Measurements from ENCODE around the gene ABCA3.

DNA sequence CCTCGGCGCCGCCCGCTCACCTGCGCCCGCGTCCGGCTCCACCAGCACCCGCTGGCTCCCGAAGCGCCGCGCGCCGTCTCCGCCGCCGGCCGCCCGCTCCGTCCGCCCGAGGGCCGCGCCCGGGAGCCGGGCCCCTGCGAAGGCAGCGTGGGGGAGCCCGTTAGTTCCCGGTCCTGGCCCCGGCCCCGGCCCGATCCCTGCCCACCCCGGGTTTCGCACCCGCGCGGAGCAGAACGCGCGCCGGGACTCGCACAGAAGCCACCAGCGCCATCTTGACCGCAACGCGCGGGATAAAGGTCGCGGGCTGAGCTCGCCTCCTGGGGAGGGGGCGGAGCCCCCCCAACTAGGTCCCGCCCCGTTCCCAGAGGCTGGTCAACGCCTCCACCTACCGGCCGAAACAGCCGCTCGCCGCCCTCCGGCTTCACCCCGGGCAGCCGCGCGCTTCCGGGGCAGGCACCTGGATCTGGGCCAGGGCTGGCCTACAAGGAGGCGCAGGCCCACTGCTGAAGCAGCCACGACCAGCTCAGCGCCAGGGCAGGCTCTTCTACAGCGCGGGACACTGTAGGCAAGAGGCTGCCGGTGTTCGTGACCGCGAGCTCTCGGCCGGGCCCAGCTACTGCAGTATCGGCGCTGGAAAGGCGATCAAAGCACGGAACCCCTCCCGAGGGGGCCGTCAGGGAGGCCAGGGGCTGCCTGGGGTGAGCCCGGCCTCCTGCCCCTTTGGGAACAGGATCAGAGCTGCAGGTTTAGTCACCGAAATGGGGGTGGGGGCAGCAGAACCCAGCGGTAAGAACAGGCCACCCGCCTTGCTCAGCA lies 89.0 kb downstream of the ABCA3 start, which contains the start of gene ECI1:
- TF ChIP-seq, protein P1, sequence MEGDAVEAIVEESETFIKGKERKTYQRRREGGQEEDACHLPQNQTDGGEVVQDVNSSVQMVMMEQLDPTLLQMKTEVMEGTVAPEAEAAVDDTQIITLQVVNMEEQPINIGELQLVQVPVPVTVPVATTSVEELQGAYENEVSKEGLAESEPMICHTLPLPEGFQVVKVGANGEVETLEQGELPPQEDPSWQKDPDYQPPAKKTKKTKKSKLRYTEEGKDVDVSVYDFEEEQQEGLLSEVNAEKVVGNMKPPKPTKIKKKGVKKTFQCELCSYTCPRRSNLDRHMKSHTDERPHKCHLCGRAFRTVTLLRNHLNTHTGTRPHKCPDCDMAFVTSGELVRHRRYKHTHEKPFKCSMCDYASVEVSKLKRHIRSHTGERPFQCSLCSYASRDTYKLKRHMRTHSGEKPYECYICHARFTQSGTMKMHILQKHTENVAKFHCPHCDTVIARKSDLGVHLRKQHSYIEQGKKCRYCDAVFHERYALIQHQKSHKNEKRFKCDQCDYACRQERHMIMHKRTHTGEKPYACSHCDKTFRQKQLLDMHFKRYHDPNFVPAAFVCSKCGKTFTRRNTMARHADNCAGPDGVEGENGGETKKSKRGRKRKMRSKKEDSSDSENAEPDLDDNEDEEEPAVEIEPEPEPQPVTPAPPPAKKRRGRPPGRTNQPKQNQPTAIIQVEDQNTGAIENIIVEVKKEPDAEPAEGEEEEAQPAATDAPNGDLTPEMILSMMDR (conservative IDR thresholded peaks at IDR 0.05): peak; percentile 69
- no peak for TF ChIP-seq EZH2 (IDR thresholded peaks at IDR 0.05; ENCODE audit: low read depth)
